ENCODE results near the gene LYVE1. TPM values are rescaled to one million over a fixed set of nuclear protein-coding genes. Genes with fewer than 3 reads are reported as not detected.

Gene LYVE1
- total RNA-seq, 1 experiment from 2014 or later, result not detected

- H3K9me3 ChIP-seq (ENCODE audit: insufficient read depth, low read depth), result no peaks in the 10 kb centered on the region
- TF ChIP-seq EZH2 (IDR thresholded peaks at IDR 0.05; ENCODE audit: low read depth) (no peak), CTCF (conservative IDR thresholded peaks at IDR 0.05) (no peak)
- H3K79me2 ChIP-seq (ENCODE audit: low read depth), result no peaks in the 10 kb centered on the region
- no peaks in the 10 kb centered on the region for H3K4me1 ChIP-seq (replicated peaks; ENCODE audit: insufficient read depth)
- H2AFZ ChIP-seq, result no peak overlapping the region
- H4K20me1 ChIP-seq (ENCODE audit: insufficient read depth), result no peaks in the 10 kb centered on the region
- H3K4me2 ChIP-seq, result no peak overlapping the region
- no peaks in the 10 kb centered on the region for H3K36me3 ChIP-seq (ENCODE audit: low read depth)
- ChIA-PET CTCF (interaction anchor here (0.6 kb wide), 1 partner anchor 107 kb away, joined by 3 read pairs; no protein-coding TSS in a partner anchor), POLR2A (ENCODE audit: unreplicated experiment) (interaction anchor here (0.7 kb wide), 1 partner anchor 61 kb away, joined by 8 read pairs; no protein-coding TSS in a partner anchor)
- intact Hi-C loops (cut with micrococcal nuclease; ENCODE audit: unreplicated experiment), result no loop called here
- no peak overlapping the region for H3K27ac ChIP-seq
- H3F3A ChIP-seq (ENCODE audit: insufficient read depth, low read depth), result no peaks in the 10 kb centered on the region
- H3K4me3 ChIP-seq, result no peak overlapping the region
- BruUV-seq (replicated peaks), result no TSS peak
- H3K27me3 ChIP-seq (ENCODE audit: insufficient read depth, low read depth), result no peaks in the 10 kb centered on the region
- no peak for DNase-seq
- no peaks in the 10 kb centered on the region for H3K9me2 ChIP-seq (ENCODE audit: insufficient read depth)
These were observed 4.1 kb upstream of the LYVE1 start for GRCh38 chr11:10572533-10572932.

GRCh38 chr11:10567446-10567845 lies 1.0 kb downstream of the LYVE1 start:
- CTCF ChIA-PET, result no interaction called here
- Histone ChIP-seq H3K27ac (no peak overlapping the region), H3K27me3 (ENCODE audit: insufficient read depth, low read depth) (no peaks in the 10 kb centered on the region), H3K79me2 (ENCODE audit: low read depth) (no peaks in the 10 kb centered on the region), H3K9me2 (ENCODE audit: insufficient read depth) (no peaks in the 10 kb centered on the region), H3K4me1 (replicated peaks; ENCODE audit: insufficient read depth) (no peaks in the 10 kb centered on the region), H3K9me3 (ENCODE audit: insufficient read depth, low read depth) (no peaks in the 10 kb centered on the region), H3K36me3 (ENCODE audit: low read depth) (no peaks in the 10 kb centered on the region), H4K20me1 (ENCODE audit: insufficient read depth) (no peaks in the 10 kb centered on the region), H3K4me2 (no peak overlapping the region), H3F3A (ENCODE audit: insufficient read depth, low read depth) (no peaks in the 10 kb centered on the region), H3K4me3 (no peak overlapping the region), H2AFZ (no peak overlapping the region)
- intact Hi-C loops (cut with micrococcal nuclease; ENCODE audit: unreplicated experiment), result no loop called here
- no peak for TF ChIP-seq CTCF (conservative IDR thresholded peaks at IDR 0.05)
- TF ChIP-seq EZH2 (IDR thresholded peaks at IDR 0.05; ENCODE audit: low read depth), result no peak
- no TSS peak for BruUV-seq (replicated peaks)
- DNase-seq, result no peak
- POLR2A ChIA-PET (ENCODE audit: unreplicated experiment), result no interaction called here

DNA sequence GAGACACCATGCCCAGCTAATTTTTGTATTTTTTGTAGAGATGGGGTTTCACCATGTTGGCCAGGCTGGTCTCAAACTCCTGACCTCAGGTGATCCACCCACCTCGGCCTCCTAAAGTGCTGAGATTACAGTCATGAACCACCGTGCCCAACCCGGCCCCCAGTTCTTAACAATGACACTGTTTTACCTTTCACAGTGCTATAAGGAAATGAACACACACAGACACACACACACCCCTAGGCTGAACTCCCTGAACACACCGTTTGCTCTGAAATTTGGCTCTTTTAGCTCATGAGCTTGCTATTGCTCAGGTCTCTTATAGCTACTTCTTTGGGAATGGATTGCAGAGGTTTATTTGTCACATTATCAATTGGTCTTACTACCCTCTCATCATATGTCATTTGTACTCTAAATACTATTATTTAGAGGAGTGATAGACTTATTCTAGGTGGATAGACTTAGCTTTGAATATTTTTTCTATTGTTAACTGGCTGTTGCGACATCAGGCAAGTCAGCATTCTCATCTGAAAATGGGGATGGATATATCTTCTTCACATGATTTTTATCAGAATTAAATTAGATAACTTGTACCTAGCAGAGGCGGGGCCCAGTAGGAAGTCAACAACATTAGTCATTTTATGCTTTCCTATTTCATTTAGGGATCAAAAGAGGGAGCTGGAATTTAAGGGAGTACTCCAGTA lies 2.1 kb downstream of the LYVE1 start:
- no peaks in the 10 kb centered on the region for H4K20me1 ChIP-seq (ENCODE audit: insufficient read depth)
- no peak overlapping the region for H3K4me3 ChIP-seq
- no peak overlapping the region for H3K4me2 ChIP-seq
- TF ChIP-seq CTCF (conservative IDR thresholded peaks at IDR 0.05) (no peak), EZH2 (IDR thresholded peaks at IDR 0.05; ENCODE audit: low read depth) (no peak)
- H3K27ac ChIP-seq, result no peak overlapping the region
- H3K9me2 ChIP-seq (ENCODE audit: insufficient read depth), result no peaks in the 10 kb centered on the region
- H2AFZ ChIP-seq, result no peak overlapping the region
- H3K27me3 ChIP-seq (ENCODE audit: insufficient read depth, low read depth), result no peaks in the 10 kb centered on the region
- H3K9me3 ChIP-seq (ENCODE audit: insufficient read depth, low read depth), result no peaks in the 10 kb centered on the region
- H3K4me1 ChIP-seq (replicated peaks; ENCODE audit: insufficient read depth), result peaks cover 4% of the 10 kb centered on the region
- DNase-seq, result no peak
- no TSS peak for BruUV-seq (replicated peaks)
- no peaks in the 10 kb centered on the region for H3K79me2 ChIP-seq (ENCODE audit: low read depth)
- no peaks in the 10 kb centered on the region for H3K36me3 ChIP-seq (ENCODE audit: low read depth)
- ChIA-PET CTCF (no interaction called here), POLR2A (ENCODE audit: unreplicated experiment) (interaction anchor here (0.6 kb wide), 2 partner anchors 14 to 171 kb away, joined by 3 read pairs; no protein-coding TSS in a partner anchor)
- intact Hi-C loops (cut with micrococcal nuclease; ENCODE audit: unreplicated experiment), result no loop called here
- H3F3A ChIP-seq (ENCODE audit: insufficient read depth, low read depth), result peaks cover 2% of the 10 kb centered on the region; the same call in 1 of the 2 replicates
